Measurements from ENCODE around the gene ZNF417.
"Not testable (repeated sequence)": the region's sequence is repeated elsewhere in the genome, so short reads cannot be mapped to it uniquely, and the experiment has no call there.

ZNF417 gene

GRCh38 chr19:57870225-57870624, 46.2 kb downstream of the ZNF417 start:
- no peak overlapping the region for H3K9ac ChIP-seq
- H3K4me3 ChIP-seq (IDR thresholded peaks at IDR 0.05; ENCODE audit: insufficient read depth, low read depth, low read length): no peak overlapping the region
- no peaks in the 10 kb centered on the region for H4K20me1 ChIP-seq (ENCODE audit: insufficient read depth)
- no peak overlapping the region for H3K4me2 ChIP-seq
- H2AFZ ChIP-seq (ENCODE audit: low read depth): no peak overlapping the region
- no peak overlapping the region for H3K27ac ChIP-seq
- TF ChIP-seq CTCF (conservative IDR thresholded peaks at IDR 0.05; ENCODE audit: low read depth, low read length): no peak
- H3K36me3 ChIP-seq (ENCODE audit: insufficient read depth): peaks cover 18% of the 10 kb centered on the region; the same call in 1 of the 2 replicates
- no peaks in the 10 kb centered on the region for H3K79me2 ChIP-seq (ENCODE audit: insufficient read depth, low read depth)
- no peaks in the 10 kb centered on the region for H3K27me3 ChIP-seq (ENCODE audit: insufficient read depth, low read depth)
- no peaks in the 10 kb centered on the region for H3K4me1 ChIP-seq (ENCODE audit: low read depth, poor library complexity, severe bottlenecking)

- H3K4me3 ChIP-seq (IDR thresholded peaks at IDR 0.05; ENCODE audit: insufficient read depth, low read depth, low read length); H3K27ac ChIP-seq; H3K9ac ChIP-seq; H3K4me2 ChIP-seq; H4K20me1 ChIP-seq (ENCODE audit: insufficient read depth); H3K79me2 ChIP-seq (ENCODE audit: insufficient read depth, low read depth); H2AFZ ChIP-seq (ENCODE audit: low read depth); H3K4me1 ChIP-seq (ENCODE audit: low read depth, poor library complexity, severe bottlenecking); H3K27me3 ChIP-seq (ENCODE audit: insufficient read depth, low read depth): not testable (repeated sequence)
- H3K36me3 ChIP-seq (ENCODE audit: insufficient read depth): peaks cover 22% of the 10 kb centered on the region; the same call in 1 of the 2 replicates
Observed at GRCh38 chr19:57869655-57870054, 46.7 kb downstream of the ZNF417 start.

- Histone ChIP-seq H3K9ac (no peak overlapping the region), H3K36me3 (ENCODE audit: insufficient read depth) (peaks cover 28% of the 10 kb centered on the region; the same call in 1 of the 2 replicates), H3K79me2 (ENCODE audit: insufficient read depth, low read depth) (no peaks in the 10 kb centered on the region), H3K4me1 (ENCODE audit: low read depth, poor library complexity, severe bottlenecking) (no peaks in the 10 kb centered on the region), H3K4me3 (IDR thresholded peaks at IDR 0.05; ENCODE audit: insufficient read depth, low read depth, low read length) (no peak overlapping the region), H3K27me3 (ENCODE audit: insufficient read depth, low read depth) (no peaks in the 10 kb centered on the region), H3K27ac (no peak overlapping the region), H4K20me1 (ENCODE audit: insufficient read depth) (no peaks in the 10 kb centered on the region), H2AFZ (ENCODE audit: low read depth) (no peak overlapping the region), H3K4me2 (no peak overlapping the region)
- TF ChIP-seq CTCF (conservative IDR thresholded peaks at IDR 0.05; ENCODE audit: low read depth, low read length): no peak
Observed at GRCh38 chr19:57867868-57868492, 48.4 kb downstream of the ZNF417 start.
